Chondrocyte (in vitro differentiated cells): ENCODE results near the gene SLIT3. TPM values are rescaled to one million over a fixed set of nuclear protein-coding genes. Genes with fewer than 3 reads are reported as not detected.

ENCODE experiments used
- DNase-seq: peaks from one replicate; pipeline ENCODE4 v3.0.0; 2021; ENCODE audit warnings: mixed read lengths, low spot score
- H3K27ac Mint-ChIP-seq: one replicate; pipeline ENCODE4 v1.8.0; 2021; ENCODE audit warnings: mild to moderate bottlenecking, moderate library complexity, mixed read lengths; ENCODE audit not compliant: unreplicated experiment
- H3K27me3 Mint-ChIP-seq: 2 replicates; pipeline ENCODE4 v1.8.0; 2021; ENCODE audit warnings: low read depth, mixed read lengths
- H3K36me3 Mint-ChIP-seq: 2 replicates; pipeline ENCODE4 v1.8.0; 2021; ENCODE audit warnings: low read depth, mixed read lengths
- H3K4me1 Mint-ChIP-seq: 2 replicates; pipeline ENCODE4 v1.8.0; 2021; ENCODE audit warnings: low read depth, mild to moderate bottlenecking, mixed read lengths
- H3K4me3 Mint-ChIP-seq: one replicate; pipeline ENCODE4 v1.8.0; 2021; ENCODE audit warnings: mild to moderate bottlenecking, moderate library complexity, mixed read lengths; ENCODE audit not compliant: unreplicated experiment
- H3K9me3 Mint-ChIP-seq: 2 replicates; pipeline ENCODE4 v1.8.0; 2021; ENCODE audit warnings: low read depth, mixed read lengths
- CTCF ChIP-seq: fragments of 200-600 bp; sonication (generic); IDR thresholded peaks from 2 replicates; pipeline ENCODE4 v1.5.0; 2021; ENCODE audit warnings: antibody characterized with exemption, mild to moderate bottlenecking, moderate library complexity
- total RNA-seq: library from RNA; stranded (reverse); gene quantifications from 3 replicates; pipeline ENCODE4 v1.2.1, GENCODE V29; 2021

SLIT3 gene
- total RNA-seq, 1 donor from 2014 or later = 116 TPM

GRCh38 chr5:168995024-168995423, 305.9 kb downstream of the SLIT3 start:
- Mint-ChIP-seq H3K4me1 (peaks cover 39% of the 10 kb centered on the region), H3K9me3 (no peaks in the 10 kb centered on the region), H3K36me3 (no peaks in the 10 kb centered on the region), H3K27me3 (no peaks in the 10 kb centered on the region), H3K27ac (no peak overlapping the region), H3K4me3 (no peak overlapping the region)
- no peak for DNase-seq
- TF ChIP-seq CTCF = no peak

- H3K27me3 Mint-ChIP-seq = no peaks in the 10 kb centered on the region
- TF ChIP-seq CTCF = peak; percentile 77
- H3K36me3 Mint-ChIP-seq = peaks cover 2% of the 10 kb centered on the region
- H3K9me3 Mint-ChIP-seq = no peaks in the 10 kb centered on the region
- no peak for DNase-seq
- peaks cover 61% of the 10 kb centered on the region for H3K4me1 Mint-ChIP-seq
- peak overlapping the region; percentile 62 for H3K27ac Mint-ChIP-seq
- no peak overlapping the region for H3K4me3 Mint-ChIP-seq
These were observed 308.3 kb downstream of the SLIT3 start for GRCh38 chr5:168992687-168993086.

GRCh38 chr5:168992016-168992415, 308.9 kb downstream of the SLIT3 start:
- no peaks in the 10 kb centered on the region for H3K9me3 Mint-ChIP-seq
- TF ChIP-seq CTCF = no peak
- no peak overlapping the region for H3K4me3 Mint-ChIP-seq
- peaks cover 67% of the 10 kb centered on the region for H3K4me1 Mint-ChIP-seq
- H3K27me3 Mint-ChIP-seq = no peaks in the 10 kb centered on the region
- peaks cover 2% of the 10 kb centered on the region for H3K36me3 Mint-ChIP-seq
- DNase-seq = no peak
- peak overlapping the region; percentile 73 for H3K27ac Mint-ChIP-seq

GRCh38 chr5:168991311-168991710, 309.6 kb downstream of the SLIT3 start:
- DNase-seq = no peak
- TF ChIP-seq CTCF = no peak
- no peaks in the 10 kb centered on the region for H3K9me3 Mint-ChIP-seq
- peak overlapping the region; percentile 73 for H3K27ac Mint-ChIP-seq
- H3K4me3 Mint-ChIP-seq = no peak overlapping the region
- peaks cover 2% of the 10 kb centered on the region for H3K36me3 Mint-ChIP-seq
- peaks cover 67% of the 10 kb centered on the region for H3K4me1 Mint-ChIP-seq
- H3K27me3 Mint-ChIP-seq = no peaks in the 10 kb centered on the region

- peaks cover 2% of the 10 kb centered on the region for H3K36me3 Mint-ChIP-seq
- TF ChIP-seq CTCF = no peak
- no peak overlapping the region for H3K4me3 Mint-ChIP-seq
- no peak overlapping the region for H3K27ac Mint-ChIP-seq
- no peaks in the 10 kb centered on the region for H3K9me3 Mint-ChIP-seq
- H3K4me1 Mint-ChIP-seq = peaks cover 67% of the 10 kb centered on the region
- no peak for DNase-seq
- no peaks in the 10 kb centered on the region for H3K27me3 Mint-ChIP-seq
These were observed 310.3 kb downstream of the SLIT3 start for GRCh38 chr5:168990679-168991078.
